ENCODE results near the gene RSPH1.
A peak's percentile ranks its signal among the peaks of the same experiment; 100 is the strongest.

The RSPH1 gene

GRCh38 chr21:42531771-42532170 lies 35.7 kb upstream of the RSPH1 start:
- no peak for DNase-seq (ENCODE audit: low spot score)

GRCh38 chr21:42530167-42530518 lies 34.1 kb upstream of the RSPH1 start:
- DNase-seq (ENCODE audit: low spot score): no peak

GRCh38 chr21:42527489-42528158 lies 31.6 kb upstream of the RSPH1 start:
- DNase-seq (ENCODE audit: low spot score): peak; percentile 70

GRCh38 chr21:42527127-42527488 lies 31.1 kb upstream of the RSPH1 start:
- no peak for DNase-seq (ENCODE audit: low spot score)

- no peak for DNase-seq (ENCODE audit: low spot score)
Measured at GRCh38 chr21:42526379-42526727, 30.3 kb upstream of the RSPH1 start.

- DNase-seq (ENCODE audit: low spot score): no peak
Measured at GRCh38 chr21:42525676-42526378, 29.8 kb upstream of the RSPH1 start.

- no peak for DNase-seq (ENCODE audit: low spot score)
Measured at GRCh38 chr21:42525029-42525581, 29.1 kb upstream of the RSPH1 start.

- DNase-seq (ENCODE audit: low spot score): peak; percentile 41
Measured at GRCh38 chr21:42524341-42525028, 28.5 kb upstream of the RSPH1 start.

- no peak for DNase-seq (ENCODE audit: low spot score)
Measured at GRCh38 chr21:42523941-42524340, 27.9 kb upstream of the RSPH1 start.

GRCh38 chr21:42523211-42523610 lies 27.2 kb upstream of the RSPH1 start:
- DNase-seq (ENCODE audit: low spot score): no peak

GRCh38 chr21:42522771-42523170 lies 26.7 kb upstream of the RSPH1 start:
- no peak for DNase-seq (ENCODE audit: low spot score)

GRCh38 chr21:42522271-42522670 lies 26.2 kb upstream of the RSPH1 start:
- DNase-seq (ENCODE audit: low spot score): no peak

- DNase-seq (ENCODE audit: low spot score): no peak
Measured at GRCh38 chr21:42521805-42522204, 25.8 kb upstream of the RSPH1 start.

GRCh38 chr21:42521384-42521783 lies 25.4 kb upstream of the RSPH1 start:
- DNase-seq (ENCODE audit: low spot score): no peak

- no peak for DNase-seq (ENCODE audit: low spot score)
Measured at GRCh38 chr21:42520628-42521253, 24.7 kb upstream of the RSPH1 start.

- no peak for DNase-seq (ENCODE audit: low spot score)
Measured at GRCh38 chr21:42518626-42519025, 22.6 kb upstream of the RSPH1 start.

GRCh38 chr21:42518215-42518614 lies 22.2 kb upstream of the RSPH1 start:
- DNase-seq (ENCODE audit: low spot score): no peak

GRCh38 chr21:42515708-42516502 lies 19.9 kb upstream of the RSPH1 start:
- no peak for DNase-seq (ENCODE audit: low spot score)

GRCh38 chr21:42514883-42515228 lies 18.8 kb upstream of the RSPH1 start:
- DNase-seq (ENCODE audit: low spot score): no peak

- peak; percentile 56 for DNase-seq (ENCODE audit: low spot score)
Measured at GRCh38 chr21:42513985-42514882, 18.2 kb upstream of the RSPH1 start.

Data from CD4-positive, alpha-beta T cell treated with Interleukin-15 for 4 hours (primary cell).